ENCODE measurements around the gene COL9A2.

Gene COL9A2

DNA sequence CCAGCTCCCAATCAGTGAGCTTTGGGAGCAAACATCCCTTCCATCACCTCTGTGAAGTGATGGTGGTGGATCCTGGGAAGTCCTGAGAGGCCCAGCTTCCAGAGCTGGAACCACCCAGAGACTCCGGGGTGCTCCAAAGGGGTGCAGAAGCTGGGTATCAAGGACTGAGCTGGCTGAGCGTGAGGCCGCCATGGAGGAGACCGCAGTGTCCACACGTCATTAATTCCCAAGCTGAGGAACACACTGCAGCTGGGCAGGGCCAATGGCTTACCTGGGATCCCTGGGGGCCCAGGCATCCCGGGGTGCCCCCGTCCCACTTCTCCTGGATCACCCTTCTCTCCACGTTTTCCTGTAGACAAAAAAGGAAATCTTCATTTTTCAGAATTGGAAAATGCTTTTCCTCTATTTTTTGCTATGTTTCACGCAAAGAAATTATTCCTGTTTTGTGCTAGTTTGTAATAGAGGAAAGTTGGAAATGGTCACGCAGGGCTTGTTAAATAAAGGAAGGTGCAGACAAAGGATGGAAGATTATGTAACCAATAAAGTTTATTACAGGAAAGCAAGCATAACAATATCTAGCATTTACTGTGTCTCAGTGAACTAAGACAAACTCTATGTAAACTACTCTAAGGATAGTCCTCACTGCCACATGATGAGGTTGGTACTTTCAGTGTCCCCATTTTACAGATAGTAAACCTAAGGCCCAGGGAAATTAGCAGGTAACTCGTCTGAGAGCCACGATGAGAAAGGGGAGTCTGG, 15.4 kb downstream of the COL9A2 start:
- no peak for DNase-seq

DNA sequence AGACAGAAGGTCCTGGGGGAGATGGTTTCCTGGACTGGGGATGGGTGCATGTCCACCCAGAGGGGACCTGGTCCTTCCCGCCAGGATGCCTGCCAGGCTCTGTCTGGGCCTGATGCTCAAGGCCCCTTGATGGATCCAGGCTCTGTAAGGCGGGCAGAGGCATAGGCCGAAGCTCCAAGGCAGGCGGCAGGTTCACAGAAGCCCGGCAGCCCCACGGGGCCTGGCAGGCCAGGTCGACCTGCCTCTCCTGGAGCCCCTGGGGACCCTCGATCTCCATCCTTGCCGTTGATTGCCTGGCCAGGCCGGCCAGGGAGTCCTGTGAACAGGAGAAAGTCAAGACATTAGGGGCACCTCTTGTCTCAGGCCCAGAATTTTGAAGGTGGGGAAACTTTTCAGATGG, 16.0 kb downstream of the COL9A2 start:
- DNase-seq, result no peak

GRCh38 chr1:40300651-40301050, 16.4 kb downstream of the COL9A2 start:
- no peak for DNase-seq

GRCh38 chr1:40300249-40300567, 16.9 kb downstream of the COL9A2 start:
- no peak for DNase-seq

DNA sequence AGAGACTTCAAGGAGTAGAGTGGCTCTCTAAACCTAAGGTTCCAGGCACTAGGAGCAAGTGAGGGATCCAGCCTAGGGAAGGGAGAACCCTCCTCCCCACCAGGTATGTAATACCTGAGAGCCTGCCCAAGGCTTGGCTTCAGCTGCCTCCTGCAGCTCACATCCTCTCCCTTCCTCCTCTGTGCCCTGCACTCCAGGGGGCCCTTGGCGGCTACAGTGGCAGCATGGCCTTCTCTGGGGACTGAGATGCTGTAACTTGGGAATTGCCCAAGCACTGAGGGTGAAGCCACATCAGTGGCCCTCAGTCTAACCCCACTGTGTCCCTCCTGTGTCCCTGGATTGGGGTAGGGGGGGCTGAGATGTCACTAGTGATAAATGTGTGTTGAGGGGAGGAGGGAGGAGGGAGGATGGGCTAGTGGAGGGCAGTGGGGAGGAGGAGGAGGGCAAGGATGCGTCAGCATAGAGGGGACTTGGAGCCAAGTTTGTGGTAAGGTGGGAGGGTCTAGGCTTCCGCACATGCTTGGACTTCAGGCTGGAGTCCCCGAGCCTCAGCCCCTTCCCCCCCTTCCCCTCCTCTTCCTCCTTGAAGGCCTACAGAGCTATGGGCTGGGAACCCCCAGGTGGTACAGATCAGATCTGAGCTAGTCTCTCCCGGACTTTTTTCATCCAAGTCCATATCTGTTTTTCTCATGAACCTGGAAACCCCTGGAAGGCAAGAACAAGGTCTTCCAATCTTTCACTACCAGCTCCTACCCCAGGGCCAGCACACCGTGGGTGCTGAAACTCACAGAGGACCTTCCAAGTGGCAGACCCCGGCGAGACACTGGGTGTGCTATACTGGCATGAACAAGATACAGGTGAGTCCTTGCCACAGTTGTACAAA, 17.5 kb downstream of the COL9A2 start:
- DNase-seq, result no peak

DNA sequence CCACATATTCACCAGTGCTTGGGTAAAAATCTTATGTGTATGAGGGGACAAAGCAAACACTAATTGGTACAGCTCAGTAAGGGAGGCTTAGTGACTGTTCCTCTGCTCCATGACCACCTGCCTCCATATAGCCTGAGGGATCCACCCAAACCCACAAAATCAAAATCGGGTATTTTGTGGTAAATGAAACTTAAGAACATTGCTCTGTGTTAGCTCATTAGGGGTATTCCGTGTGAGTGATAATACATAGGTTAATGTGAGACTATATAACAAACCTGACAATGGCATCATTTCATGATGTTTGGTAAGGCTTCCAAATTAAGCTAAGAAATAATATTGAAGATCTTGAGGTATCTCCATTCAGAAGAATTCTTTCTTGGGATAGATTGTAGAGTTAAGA, 25.8 kb downstream of the COL9A2 start:
- no peak for DNase-seq

DNA sequence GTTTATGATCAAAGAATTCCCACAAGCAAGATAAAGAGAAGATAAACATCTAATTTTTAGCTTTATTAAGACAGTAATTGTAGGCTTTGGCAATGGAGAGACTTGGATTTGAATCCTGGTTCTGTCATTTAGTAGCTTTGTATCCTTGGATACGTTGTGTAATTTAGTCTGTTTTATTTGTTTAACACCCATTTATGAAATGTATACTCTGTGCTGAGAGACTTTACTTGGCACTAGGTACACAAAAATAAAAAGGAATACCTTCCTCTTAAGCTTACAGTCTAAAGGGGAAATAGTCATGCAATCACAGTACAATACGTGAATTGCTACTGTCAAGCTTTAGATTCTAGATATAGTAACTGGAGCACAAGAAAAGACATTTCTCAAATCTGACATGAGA, 35.2 kb downstream of the COL9A2 start:
- no peak for DNase-seq

- DNase-seq, result no peak
These were observed 41.0 kb downstream of the COL9A2 start for GRCh38 chr1:40276122-40276521.

DNA sequence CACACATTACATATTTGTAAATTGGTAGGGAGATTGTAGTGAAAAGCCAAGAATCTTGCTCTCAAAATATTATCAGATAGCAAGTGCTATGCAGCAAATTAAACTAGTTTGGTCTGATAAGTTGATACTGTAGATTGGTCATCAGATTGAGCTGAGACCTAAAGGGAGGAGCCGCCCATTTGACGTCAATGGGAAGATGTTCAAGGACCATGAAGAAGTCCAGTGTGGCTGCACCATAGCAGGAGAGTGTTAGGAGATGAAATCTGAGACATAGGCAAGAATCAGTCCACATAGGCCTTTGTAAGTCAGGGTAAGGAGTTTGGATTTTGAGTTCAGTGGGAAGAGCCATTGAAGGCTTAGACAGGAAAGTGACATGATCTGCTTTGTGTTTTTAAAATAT, 42.8 kb downstream of the COL9A2 start:
- DNase-seq, result no peak

DNA sequence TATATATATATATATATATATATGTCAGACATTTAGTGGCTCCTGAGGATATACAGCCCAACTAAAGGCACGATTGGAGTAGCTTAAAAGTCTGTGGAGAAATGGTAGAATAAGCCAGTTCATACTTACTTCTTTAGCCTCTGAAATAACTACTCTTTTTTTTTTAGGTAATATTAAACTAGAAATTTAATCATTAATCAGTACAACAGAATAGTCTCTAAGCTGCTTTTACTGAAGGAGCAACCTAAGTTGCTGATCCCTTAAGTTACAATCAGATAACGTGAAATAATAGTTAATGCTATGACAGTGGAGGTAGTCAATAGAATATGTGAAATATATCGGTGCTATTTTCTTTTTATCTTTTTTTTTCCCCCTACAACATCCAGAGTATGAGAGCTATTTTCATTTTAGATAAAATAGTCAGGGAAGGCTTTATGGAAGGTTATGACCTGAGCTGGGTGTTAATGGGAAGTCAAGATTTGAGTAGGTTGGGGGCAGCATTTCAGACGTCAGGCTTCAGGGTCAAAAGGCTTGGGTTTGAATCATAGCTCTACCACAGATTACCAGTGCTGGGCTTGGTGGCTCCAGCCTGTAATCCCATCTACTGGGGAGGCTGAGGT, 43.4 kb downstream of the COL9A2 start:
- no peak for DNase-seq

DNA sequence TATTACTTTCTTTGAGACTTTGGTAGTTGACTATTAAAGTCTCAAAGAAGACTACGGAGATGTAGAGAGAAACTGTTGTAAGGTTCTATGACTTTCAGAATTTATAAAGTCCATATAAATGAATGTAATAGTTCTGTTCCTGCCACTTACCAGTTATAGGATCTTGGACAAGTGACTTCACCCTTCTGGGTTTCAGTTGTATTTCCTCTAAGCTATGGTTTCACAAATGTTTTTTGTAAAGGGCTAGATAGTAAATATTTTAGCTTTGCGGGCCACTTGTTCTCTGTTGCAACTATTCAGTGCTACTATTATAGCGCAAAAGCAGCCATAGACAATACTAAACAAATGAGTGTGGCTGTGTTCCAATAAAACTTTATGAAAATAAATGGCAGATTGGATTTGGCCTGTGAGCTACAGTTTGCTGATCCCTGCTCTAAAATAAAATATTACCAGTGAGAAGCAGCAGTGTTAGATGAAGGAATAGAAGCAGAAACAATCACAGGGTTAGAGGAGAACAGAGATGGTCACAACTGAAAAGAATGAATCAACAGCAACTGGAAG, 44.4 kb downstream of the COL9A2 start:
- no peak for DNase-seq

DNA sequence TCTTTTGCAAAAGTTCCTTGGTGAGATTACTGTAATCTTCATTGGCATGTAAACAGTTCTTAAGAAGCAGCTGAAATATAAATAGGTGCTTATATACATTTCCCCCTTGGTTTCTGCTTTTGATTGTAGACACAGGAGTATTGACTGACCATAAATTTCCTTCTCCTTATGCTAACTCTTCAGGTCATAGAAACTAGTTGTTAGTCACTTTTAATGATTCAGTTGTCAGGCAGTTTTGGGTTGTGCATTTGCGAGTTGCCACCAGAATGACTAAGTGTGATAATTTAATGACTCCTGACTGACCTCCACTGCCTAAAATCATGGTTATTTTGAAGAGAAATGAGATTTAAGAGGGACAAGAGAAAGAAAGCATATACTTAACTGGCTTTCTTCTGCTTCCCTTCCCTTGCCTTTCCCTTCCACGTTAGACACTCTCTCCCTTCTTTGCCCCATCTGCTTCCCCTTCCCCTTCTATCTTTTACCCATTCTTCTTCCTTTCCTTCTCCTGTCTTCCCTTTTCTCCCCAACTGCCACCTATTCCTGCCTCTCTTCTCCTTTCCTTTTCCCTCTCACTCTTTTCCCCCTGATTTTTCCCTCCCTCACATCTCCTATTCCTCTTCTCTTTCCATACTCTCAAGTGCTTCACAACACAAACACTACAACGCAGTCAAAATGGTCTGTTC, 46.8 kb downstream of the COL9A2 start:
- no peak for DNase-seq

- DNase-seq, result no peak
These were observed 48.9 kb downstream of the COL9A2 start for GRCh38 chr1:40268211-40268610.

GRCh38 chr1:40267767-40268187, 49.3 kb downstream of the COL9A2 start:
- no peak for DNase-seq

- DNase-seq, result no peak
These were observed 50.1 kb downstream of the COL9A2 start for GRCh38 chr1:40266786-40267535.

GRCh38 chr1:40265919-40266318, 51.2 kb downstream of the COL9A2 start:
- DNase-seq, result no peak

- DNase-seq, result no peak
These were observed 51.8 kb downstream of the COL9A2 start for GRCh38 chr1:40265298-40265697.

DNA sequence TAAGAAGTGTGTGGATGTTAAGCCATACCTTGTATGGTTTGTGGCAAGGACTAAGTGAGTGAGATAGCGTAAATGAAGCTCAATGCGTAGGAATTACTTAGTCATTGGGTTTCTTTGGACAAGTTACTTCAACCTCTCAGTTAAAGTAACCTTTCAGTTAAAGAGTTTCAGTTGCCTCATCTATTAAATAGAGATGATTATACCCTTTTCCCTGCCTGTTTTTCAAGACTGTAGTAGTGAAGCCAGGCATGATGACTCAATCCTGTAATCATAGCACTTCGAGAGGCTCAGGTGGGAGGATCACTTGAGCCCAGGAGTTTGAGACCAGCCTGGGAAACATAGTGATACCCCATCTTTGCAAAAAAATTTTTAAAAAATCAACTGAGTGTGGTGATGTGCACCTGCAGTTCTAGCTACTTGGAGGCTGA, 52.7 kb downstream of the COL9A2 start:
- DNase-seq, result no peak

DNA sequence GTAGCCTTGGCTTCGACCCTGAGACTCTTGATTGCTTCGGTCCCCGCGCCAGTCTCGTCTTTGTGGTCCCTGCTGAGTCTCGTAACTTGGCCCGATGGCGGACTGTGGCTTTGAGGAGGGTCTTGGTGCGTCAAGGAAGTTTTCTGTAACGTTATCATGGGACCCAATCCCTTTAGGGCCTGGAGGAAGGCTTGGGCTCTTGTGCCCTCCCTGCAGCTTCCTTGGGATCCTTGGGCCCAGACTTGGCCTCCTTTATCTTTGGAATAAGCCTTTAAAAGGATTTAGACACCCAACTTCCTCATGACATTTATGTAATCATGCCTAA, 58.7 kb downstream of the COL9A2 start:
- DNase-seq, result no peak

GRCh38 chr1:40257688-40258444, 59.2 kb downstream of the COL9A2 start, which contains the start of gene ZMPSTE24:
Gene ZMPSTE24, plus strand, starts transcription at chr1:40258236. Its CDS starts 36 bp downstream, at chr1:40258272.
- DNase-seq, result peak; percentile 97

DNA sequence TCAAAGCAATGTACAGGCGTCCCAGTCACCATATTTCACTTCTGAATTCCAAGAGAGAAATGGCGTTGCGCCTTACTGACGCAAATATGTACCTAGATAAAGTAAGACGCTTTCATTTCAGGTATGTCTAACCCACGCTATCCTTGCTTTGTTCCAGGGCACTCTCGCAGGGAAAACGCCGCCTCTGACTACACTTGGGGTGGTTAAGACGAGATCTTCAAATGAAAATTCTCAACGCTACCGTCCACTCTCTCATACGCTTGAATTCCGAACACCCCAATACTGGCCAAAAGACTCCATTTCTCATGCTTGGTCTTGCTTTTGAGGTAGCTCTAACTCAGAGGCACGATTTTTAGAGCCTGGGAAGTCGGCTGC, 59.8 kb downstream of the COL9A2 start:
- DNase-seq, result no peak
